Measurements from ENCODE around the gene PPP1R18.

The PPP1R18 gene

GRCh38 chr6:30689022-30689865 lies 2.8 kb upstream of the PPP1R18 start:
- peak overlapping the region; percentile 96 to 98 for H3K27ac Mint-ChIP-seq
- no peaks in the 10 kb centered on the region for H3K9me3 Mint-ChIP-seq
- H3K27me3 Mint-ChIP-seq, result no peaks in the 10 kb centered on the region
- peaks cover 41 to 57% of the 10 kb centered on the region in 2 donors for H3K4me1 Mint-ChIP-seq (ENCODE audit: low read depth in 2 of 2)
- DNase-seq, result no peak
- ATAC-seq (replicated peaks), result no peak
- peak overlapping the region; percentile 76 to 97 for H3K4me3 Mint-ChIP-seq
- H3K36me3 Mint-ChIP-seq (ENCODE audit: insufficient read depth), result peaks cover 19% of the 10 kb centered on the region

DNA sequence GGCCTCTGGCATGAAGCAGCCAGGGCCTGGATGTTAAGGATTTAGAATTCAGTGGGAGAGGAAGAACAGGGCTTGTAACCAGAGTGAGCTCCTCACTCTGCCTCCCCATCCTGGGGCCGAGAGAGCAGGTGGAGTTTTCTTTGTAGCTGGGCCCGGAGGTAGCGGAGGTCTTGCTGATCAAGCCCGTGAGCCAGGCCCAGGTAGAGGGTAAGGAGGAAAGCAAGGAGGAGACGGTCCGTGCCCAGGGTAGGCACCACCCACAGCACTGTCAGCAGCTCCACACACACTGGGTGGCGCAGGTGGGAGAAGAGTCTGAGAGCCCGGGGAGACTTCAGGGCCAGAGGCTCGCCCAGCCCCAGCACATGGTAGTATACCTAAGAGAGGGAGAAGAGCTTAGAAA lies 2.1 kb upstream of the PPP1R18 start:
- no peak for DNase-seq
- Mint-ChIP-seq H3K9me3 (no peaks in the 10 kb centered on the region), H3K27me3 (no peaks in the 10 kb centered on the region), H3K36me3 (ENCODE audit: insufficient read depth) (peaks cover 18% of the 10 kb centered on the region), H3K27ac (peak overlapping the region; percentile 96 to 98), H3K4me1 (ENCODE audit: low read depth in 2 of 2) (peaks cover 41 to 61% of the 10 kb centered on the region in 2 donors), H3K4me3 (peak overlapping the region; percentile 87 to 97)
- no peak for ATAC-seq (replicated peaks)

DNA sequence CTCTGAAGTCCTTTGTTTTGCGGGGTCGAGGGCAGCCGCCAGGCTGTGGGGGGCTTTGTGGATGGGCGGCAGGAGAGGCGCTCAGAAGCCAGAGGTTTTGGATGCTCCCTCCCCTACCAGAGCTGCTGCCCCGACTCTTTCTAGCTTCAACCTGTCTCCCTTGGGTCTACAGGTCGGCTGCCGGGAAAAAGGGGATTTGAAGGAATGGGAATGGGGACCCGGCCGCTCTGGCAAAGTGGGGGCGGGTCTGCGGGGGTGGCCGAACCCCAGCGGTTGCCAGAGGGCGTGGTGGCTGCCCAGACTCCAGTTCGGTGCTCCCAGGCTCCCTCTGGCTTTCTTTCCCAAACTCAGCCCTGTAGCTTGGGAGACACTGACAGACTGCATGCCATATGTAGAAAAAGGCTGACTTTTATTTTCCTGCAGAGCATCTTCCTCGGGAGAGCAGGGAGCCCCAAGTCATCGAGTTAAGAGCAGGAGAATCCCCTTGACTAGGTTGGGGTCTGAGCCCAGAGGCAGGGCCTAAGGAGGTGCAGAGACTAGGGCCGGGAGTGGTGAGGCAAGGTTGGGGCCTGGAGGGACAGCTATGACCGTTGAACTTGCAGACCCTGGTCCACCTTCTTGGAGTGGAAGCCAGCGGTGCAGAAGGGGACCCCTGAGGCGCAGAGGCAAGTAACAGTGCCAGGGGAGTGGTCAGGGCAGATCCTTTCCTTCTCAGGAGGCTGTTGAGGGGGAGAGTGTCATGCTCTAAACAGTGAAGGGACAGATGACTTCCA lies 1.4 kb upstream of the PPP1R18 start:
- Mint-ChIP-seq H3K9me3 (no peaks in the 10 kb centered on the region), H3K27me3 (no peaks in the 10 kb centered on the region), H3K4me1 (ENCODE audit: low read depth in 2 of 2) (peaks cover 44 to 63% of the 10 kb centered on the region in 2 donors), H3K4me3 (peak overlapping the region; percentile 87 to 97), H3K36me3 (ENCODE audit: insufficient read depth) (peaks cover 24% of the 10 kb centered on the region), H3K27ac (peak overlapping the region; percentile 96 to 98)
- ATAC-seq (replicated peaks) (no peak), DNase-seq (no peak)

DNA sequence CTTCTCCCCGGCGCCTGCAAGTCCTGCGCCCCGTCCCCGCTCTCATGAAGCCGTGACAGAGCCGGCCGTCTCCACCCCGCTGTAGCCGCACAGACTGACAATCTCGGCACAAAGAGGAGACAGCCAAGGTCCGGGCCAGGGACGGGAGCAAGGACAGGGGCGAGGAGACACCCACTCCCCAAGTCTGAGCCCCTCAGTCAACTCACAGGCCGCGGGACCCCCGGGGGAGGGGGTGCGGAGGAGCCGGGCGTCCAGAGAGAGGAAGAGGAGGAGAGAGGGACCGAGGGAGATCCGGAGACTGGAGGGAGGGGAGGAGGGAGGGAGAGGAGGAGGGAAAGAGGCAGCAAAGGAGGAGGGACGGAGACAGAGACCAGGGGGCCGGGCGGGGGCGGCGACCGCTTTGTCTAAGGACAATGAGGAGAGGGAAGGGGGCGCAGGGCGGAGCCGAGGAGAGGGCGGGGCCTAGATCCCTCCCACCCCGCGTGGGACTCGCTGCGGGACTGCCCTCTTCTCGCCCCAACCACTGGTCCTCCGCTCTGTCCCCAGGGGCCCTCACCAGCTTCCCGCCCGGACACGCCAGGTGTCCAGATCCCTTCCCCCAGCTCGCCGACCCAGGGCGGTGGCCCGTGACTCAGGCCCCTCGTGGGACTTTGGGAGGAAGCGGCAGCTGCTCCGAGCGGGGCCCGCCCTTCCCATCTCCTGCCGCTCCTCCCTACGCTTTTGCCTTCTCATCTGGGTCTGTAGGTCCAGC lies 638 bp upstream of the PPP1R18 start:
- DNase-seq (peak; percentile 48 to 49 (median 48)), ATAC-seq (replicated peaks) (peak; percentile 19)
- Mint-ChIP-seq H3K36me3 (ENCODE audit: insufficient read depth) (peaks cover 29% of the 10 kb centered on the region), H3K4me3 (peak overlapping the region; percentile 87 to 97), H3K27ac (peak overlapping the region; percentile 96 to 98), H3K4me1 (ENCODE audit: low read depth in 2 of 2) (peaks cover 49 to 71% of the 10 kb centered on the region in 2 donors), H3K9me3 (no peaks in the 10 kb centered on the region), H3K27me3 (no peaks in the 10 kb centered on the region)

DNA sequence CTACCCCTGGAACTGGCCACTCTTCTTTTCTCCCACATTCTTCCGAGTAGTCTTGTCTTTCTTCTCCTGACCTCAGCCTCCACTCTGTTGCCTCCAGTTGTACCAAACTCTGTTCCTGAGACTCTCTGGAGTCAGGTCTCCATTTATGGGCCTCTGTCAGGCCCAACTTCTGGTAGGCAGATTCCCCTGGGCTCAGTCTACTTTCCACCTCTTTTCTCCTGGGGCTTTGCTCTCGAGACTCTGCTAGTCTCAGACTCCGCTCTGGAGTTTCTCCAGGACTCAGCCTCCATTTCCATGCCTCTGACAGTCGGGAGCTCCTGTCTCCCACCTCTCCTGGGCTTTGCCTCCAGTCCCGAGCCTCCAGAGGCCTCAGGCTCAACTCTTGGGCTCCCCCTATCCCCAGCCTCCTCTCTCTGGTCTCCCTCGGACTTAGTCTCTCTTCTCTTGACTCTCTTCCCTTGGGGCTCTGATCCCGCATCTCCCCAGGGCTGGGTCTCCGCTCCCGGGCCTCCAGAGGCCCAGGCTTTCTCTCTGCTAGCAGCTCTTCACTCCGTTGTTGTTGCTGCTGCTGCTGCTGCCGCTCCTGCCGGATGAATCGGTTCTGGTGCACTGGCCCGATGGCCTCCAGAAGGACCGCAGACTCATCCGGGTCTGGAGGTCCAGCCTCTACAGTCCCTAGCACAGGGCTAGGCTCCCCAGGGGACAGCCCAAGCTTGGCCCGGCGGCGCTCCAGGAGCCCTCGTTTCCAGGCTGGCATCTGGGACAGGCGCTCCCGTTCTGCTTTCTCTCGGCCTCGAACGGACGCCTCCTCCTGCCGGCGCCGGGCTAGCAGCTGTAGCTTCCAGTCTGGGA lies 1.1 kb downstream of the PPP1R18 start:
- H3K4me1 Mint-ChIP-seq (ENCODE audit: low read depth in 2 of 2), result peaks cover 58 to 76% of the 10 kb centered on the region in 2 donors
- H3K27ac Mint-ChIP-seq, result peak overlapping the region; percentile 96 to 98
- DNase-seq (no peak), ATAC-seq (replicated peaks) (no peak)
- H3K27me3 Mint-ChIP-seq, result no peaks in the 10 kb centered on the region
- peak overlapping the region; percentile 87 to 97 for H3K4me3 Mint-ChIP-seq
- H3K36me3 Mint-ChIP-seq (ENCODE audit: insufficient read depth), result peaks cover 43% of the 10 kb centered on the region
- H3K9me3 Mint-ChIP-seq, result no peaks in the 10 kb centered on the region

GRCh38 chr6:30684386-30685156 lies 1.9 kb downstream of the PPP1R18 start:
- DNase-seq (peak in 1 of 3 experiments; percentile 23), ATAC-seq (replicated peaks) (no peak)
- Mint-ChIP-seq H3K27me3 (no peaks in the 10 kb centered on the region), H3K9me3 (no peaks in the 10 kb centered on the region), H3K27ac (peak overlapping the region; percentile 96 to 98), H3K36me3 (ENCODE audit: insufficient read depth) (peaks cover 49% of the 10 kb centered on the region), H3K4me3 (peak overlapping the region; percentile 87 to 97), H3K4me1 (ENCODE audit: low read depth in 2 of 2) (peaks cover 58 to 76% of the 10 kb centered on the region in 2 donors)

DNA sequence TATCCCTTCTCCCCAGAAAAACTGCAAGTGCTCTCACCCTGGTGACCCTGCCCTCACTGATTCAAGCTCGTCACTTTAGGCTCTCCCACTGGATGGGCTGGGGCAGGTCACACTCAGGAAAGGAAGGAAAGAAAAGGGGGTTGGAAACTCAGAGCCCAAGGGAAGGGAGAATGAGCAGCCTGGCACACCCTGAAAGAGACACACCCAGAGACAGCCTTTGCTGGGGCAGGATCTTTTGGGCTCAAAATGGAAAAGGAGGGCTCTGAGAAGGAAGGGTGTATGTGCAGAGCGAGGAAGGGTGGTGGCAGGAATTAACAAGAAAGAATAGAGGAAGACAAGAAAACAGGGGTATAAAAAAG lies 2.5 kb downstream of the PPP1R18 start:
- Mint-ChIP-seq H3K9me3 (no peaks in the 10 kb centered on the region), H3K4me1 (ENCODE audit: low read depth in 2 of 2) (peaks cover 57 to 75% of the 10 kb centered on the region in 2 donors), H3K4me3 (peak overlapping the region; percentile 87 to 97), H3K27me3 (no peaks in the 10 kb centered on the region), H3K27ac (peak overlapping the region; percentile 96 to 98), H3K36me3 (ENCODE audit: insufficient read depth) (peaks cover 55% of the 10 kb centered on the region)
- DNase-seq (no peak), ATAC-seq (replicated peaks) (no peak)

- ATAC-seq (replicated peaks), result no peak
- peaks cover 61% of the 10 kb centered on the region for H3K36me3 Mint-ChIP-seq (ENCODE audit: insufficient read depth)
- H3K4me3 Mint-ChIP-seq, result peak overlapping the region; percentile 87 to 97
- no peak for DNase-seq
- H3K27ac Mint-ChIP-seq, result peak overlapping the region; percentile 96 to 98
- peaks cover 54 to 71% of the 10 kb centered on the region in 2 donors for H3K4me1 Mint-ChIP-seq (ENCODE audit: low read depth in 2 of 2)
- no peaks in the 10 kb centered on the region for H3K27me3 Mint-ChIP-seq
- H3K9me3 Mint-ChIP-seq, result no peaks in the 10 kb centered on the region
Measured at GRCh38 chr6:30683183-30683979, 3.1 kb downstream of the PPP1R18 start.

GRCh38 chr6:30682143-30683117 lies 4.0 kb downstream of the PPP1R18 start:
- ATAC-seq (replicated peaks), result peak; percentile 77
- no peaks in the 10 kb centered on the region for H3K27me3 Mint-ChIP-seq
- H3K4me1 Mint-ChIP-seq (ENCODE audit: low read depth in 2 of 2), result peaks cover 46 to 62% of the 10 kb centered on the region in 2 donors
- H3K27ac Mint-ChIP-seq, result peak overlapping the region; percentile 96 to 98
- peak overlapping the region; percentile 87 to 97 for H3K4me3 Mint-ChIP-seq
- peaks cover 70% of the 10 kb centered on the region for H3K36me3 Mint-ChIP-seq (ENCODE audit: insufficient read depth)
- no peaks in the 10 kb centered on the region for H3K9me3 Mint-ChIP-seq
- peak; percentile 82 to 85 (median 85) for DNase-seq

GRCh38 chr6:30681766-30682142 lies 4.7 kb downstream of the PPP1R18 start:
- H3K9me3 Mint-ChIP-seq, result no peaks in the 10 kb centered on the region
- ATAC-seq (replicated peaks) (no peak), DNase-seq (no peak)
- peak overlapping the region; percentile 96 to 98 for H3K27ac Mint-ChIP-seq
- peak overlapping the region; percentile 87 to 97 for H3K4me3 Mint-ChIP-seq
- peaks cover 45 to 62% of the 10 kb centered on the region in 2 donors for H3K4me1 Mint-ChIP-seq (ENCODE audit: low read depth in 2 of 2)
- no peaks in the 10 kb centered on the region for H3K27me3 Mint-ChIP-seq
- H3K36me3 Mint-ChIP-seq (ENCODE audit: insufficient read depth), result peaks cover 73% of the 10 kb centered on the region
